GM15510 (cell line): ENCODE measurements around the gene RPS5.

ENCODE experiments used
- POLR2A ChIP-seq: IDR thresholded peaks from 3 replicates; pipeline ENCODE4 v1.6.1; 2011; ENCODE audit warnings: borderline replicate concordance; ENCODE audit not compliant: insufficient read length; ENCODE audit errors: extremely low read depth

The RPS5 gene

GRCh38 chr19:58406818-58407657 is 20.0 kb downstream of the RPS5 start:
- TF ChIP-seq POLR2A, result no peak

- TF ChIP-seq POLR2A, result no peak
Observed at GRCh38 chr19:58407658-58408151, 20.6 kb downstream of the RPS5 start.

GRCh38 chr19:58408152-58409009 is 21.3 kb downstream of the RPS5 start, which contains the start of gene ZNF584:
Gene ZNF584 (plus strand): TSS chr19:58408649. CDS start chr19:58409148, 499 bp downstream.
- TF ChIP-seq POLR2A, result peak; percentile 82

- TF ChIP-seq POLR2A, result no peak
Observed at GRCh38 chr19:58409010-58409790, 22.1 kb downstream of the RPS5 start.

- no peak for TF ChIP-seq POLR2A
Observed at GRCh38 chr19:58416604-58417003, 29.5 kb downstream of the RPS5 start.

- no peak for TF ChIP-seq POLR2A
Observed at GRCh38 chr19:58417071-58417470, 30.0 kb downstream of the RPS5 start.

- no peak for TF ChIP-seq POLR2A
Observed at GRCh38 chr19:58428617-58429016, 41.5 kb downstream of the RPS5 start.

- no peak for TF ChIP-seq POLR2A
Observed at GRCh38 chr19:58429745-58430144, 42.7 kb downstream of the RPS5 start.

- no peak for TF ChIP-seq POLR2A
Observed at GRCh38 chr19:58434217-58434616, 47.1 kb downstream of the RPS5 start.

- TF ChIP-seq POLR2A, result peak; percentile 59
Observed at GRCh38 chr19:58439576-58440554, 52.8 kb downstream of the RPS5 start, which contains the start of gene ZNF132. Gene ZNF132 (minus strand): TSS chr19:58440153. CDS start chr19:58439821, 332 bp downstream.

GRCh38 chr19:58440556-58440955 is 53.5 kb downstream of the RPS5 start:
- TF ChIP-seq POLR2A, result no peak
